Activated CD4-positive, CD25-positive, alpha-beta regulatory T cell treated with anti-CD3 and anti-CD28 coated beads, Interleukin-2, amount 50 U/mL, for 72 hours (primary cell): ENCODE results near the gene TESMIN.

Experiments
- DNase-seq: peaks from one replicate; pipeline ENCODE4 v3.0.0; 2021

TESMIN gene

GRCh38 chr11:68658097-68658496, 93.2 kb downstream of the TESMIN start:
- DNase-seq = no peak
